ENCODE data around the gene GPD1L.
"Not testable (repeated sequence)": the region's sequence is repeated elsewhere in the genome, so short reads cannot be mapped to it uniquely, and the experiment has no call there.

Gene GPD1L

GRCh38 chr3:32106132-32106928 is at the start of gene GPD1L:
TSS of gene GPD1L (plus strand) at chr3:32106620. CDS start at chr3:32106712, 92 bp downstream.
- DNase-seq (ENCODE audit: low spot score): peak; percentile 91

- DNase-seq (ENCODE audit: low spot score): not testable (repeated sequence)
Measured at GRCh38 chr3:32058465-32058864, 48.0 kb upstream of the GPD1L start.

DNA sequence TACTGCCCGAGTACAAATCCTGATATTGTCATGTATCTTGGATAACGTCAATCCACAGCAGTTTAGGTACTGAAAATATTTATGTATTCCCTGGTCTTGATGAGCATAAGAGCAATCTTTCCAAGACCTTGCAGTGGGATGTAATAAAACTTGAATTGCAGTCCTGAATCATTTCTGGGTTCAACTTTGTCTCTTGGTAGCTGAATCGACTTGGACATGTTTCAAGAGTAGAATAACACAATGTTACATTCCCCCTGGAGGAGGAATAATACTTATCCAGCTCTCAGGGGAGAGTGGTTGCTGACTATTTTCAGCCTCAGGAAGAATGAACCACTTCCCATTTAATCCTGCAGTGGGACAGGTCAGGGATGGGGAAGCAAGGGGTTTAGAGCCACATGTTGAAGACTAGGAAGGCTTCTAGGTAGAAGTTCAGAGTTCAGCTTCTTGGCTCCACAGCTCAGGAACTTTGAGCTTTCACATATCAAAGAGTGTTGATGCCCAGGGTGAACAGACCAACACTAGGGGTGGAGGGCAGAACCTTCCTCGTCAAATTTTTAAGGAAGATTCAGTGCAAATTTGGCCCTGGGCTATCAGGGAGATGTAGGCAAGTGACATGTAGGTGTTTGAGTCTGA is 43.4 kb upstream of the GPD1L start:
- no peak for DNase-seq (ENCODE audit: low spot score)

DNA sequence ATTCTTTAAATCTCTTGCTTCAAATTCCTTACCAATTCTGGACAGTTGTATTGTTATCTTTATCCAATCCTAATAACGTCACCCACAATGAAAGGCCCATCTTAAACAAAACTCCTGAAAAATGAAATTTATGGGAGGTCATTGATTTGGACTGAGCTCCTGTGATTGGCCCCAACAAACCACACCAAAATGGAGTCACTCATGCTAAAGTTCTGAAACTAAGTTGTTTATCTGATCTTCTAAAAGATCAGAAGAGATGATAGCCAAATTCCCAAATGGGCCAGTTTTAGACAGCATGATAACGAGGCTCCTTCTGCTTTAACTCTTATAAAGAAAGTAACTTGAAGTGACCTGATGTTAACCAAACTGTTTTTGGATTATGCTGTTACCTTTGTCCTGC is 39.7 kb upstream of the GPD1L start:
- DNase-seq (ENCODE audit: low spot score): no peak

- DNase-seq (ENCODE audit: low spot score): not testable (repeated sequence)
Measured at GRCh38 chr3:32074194-32074593, 32.2 kb upstream of the GPD1L start.

DNA sequence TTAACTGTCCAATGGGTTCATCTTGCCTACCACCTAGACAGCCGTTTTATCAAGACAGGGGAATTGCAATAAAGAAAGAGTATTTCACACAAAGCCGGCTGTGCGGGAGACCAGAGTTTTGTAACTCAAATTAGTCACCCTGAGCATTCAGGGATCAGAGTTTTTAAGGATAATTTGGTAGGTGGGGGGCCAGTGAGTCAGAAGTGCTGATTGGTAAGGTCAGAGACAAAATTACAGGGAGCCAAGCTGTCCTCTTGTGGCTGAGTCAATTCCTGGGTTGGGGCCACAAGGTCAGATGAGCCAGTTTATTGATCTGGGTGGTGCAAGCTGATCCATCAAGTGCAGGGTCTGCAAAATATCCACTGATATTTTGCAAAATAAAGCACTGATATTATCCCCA is 29.9 kb upstream of the GPD1L start:
- no peak for DNase-seq (ENCODE audit: low spot score)

- no peak for DNase-seq (ENCODE audit: low spot score)
Measured at GRCh38 chr3:32077260-32078084, 28.9 kb upstream of the GPD1L start.

DNA sequence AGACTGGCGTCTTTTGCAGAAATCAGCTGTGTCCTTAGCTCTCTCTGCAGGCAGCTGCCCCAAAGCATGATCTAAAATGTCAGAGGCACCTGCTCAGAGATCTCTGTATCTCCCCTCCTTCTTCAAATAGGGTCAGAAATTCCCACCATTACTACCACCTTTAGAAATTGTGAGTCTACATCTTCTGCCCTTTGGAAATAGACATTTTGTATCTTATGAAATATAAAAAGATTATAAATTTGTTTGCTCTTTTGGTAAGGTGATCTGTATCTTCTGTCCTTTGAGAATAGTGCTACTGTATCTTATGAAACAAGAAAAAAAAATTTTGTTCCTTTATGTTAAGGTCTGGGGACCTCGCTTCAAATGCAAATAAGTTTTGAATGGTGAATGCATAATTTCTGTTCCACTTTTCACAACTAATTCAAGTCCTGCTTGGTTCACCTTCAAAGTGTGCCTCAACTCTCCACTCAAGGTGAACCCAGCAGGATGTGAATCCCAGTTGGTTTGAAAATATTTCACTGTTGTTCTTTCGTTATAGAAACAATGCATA is 28.3 kb upstream of the GPD1L start:
- DNase-seq (ENCODE audit: low spot score): no peak

- DNase-seq (ENCODE audit: low spot score): no peak
Measured at GRCh38 chr3:32078864-32079263, 27.6 kb upstream of the GPD1L start.

- no peak for DNase-seq (ENCODE audit: low spot score)
Measured at GRCh38 chr3:32082721-32083120, 23.7 kb upstream of the GPD1L start.

DNA sequence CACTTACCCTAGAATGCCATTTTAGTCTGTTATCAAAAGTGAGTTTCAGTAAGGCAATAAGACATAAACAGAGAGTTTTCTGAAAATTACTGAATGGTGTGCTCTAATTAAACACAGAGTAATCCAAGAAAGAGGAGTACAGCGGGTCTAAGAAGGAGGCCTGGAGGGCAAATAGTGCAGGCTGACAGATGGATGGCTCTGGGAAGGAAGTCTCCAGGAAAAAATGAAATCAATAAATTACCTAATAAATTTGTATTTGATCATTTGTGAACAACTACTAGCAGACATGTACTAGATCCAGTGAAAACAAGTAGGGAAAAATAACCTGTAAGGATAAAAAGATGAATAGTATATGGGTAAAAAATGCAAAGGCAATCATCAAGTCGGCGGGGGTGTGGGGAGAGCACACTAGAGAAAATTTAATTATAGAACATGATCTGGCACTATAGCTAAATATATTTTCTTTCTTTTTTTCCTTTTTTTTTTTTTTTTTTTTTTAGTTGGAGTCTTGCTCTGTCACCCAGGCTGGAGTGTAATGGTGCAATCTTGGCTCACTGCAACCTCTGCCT is 22.6 kb upstream of the GPD1L start:
- no peak for DNase-seq (ENCODE audit: low spot score)

- DNase-seq (ENCODE audit: low spot score): no peak
Measured at GRCh38 chr3:32084870-32085269, 21.6 kb upstream of the GPD1L start.

DNA sequence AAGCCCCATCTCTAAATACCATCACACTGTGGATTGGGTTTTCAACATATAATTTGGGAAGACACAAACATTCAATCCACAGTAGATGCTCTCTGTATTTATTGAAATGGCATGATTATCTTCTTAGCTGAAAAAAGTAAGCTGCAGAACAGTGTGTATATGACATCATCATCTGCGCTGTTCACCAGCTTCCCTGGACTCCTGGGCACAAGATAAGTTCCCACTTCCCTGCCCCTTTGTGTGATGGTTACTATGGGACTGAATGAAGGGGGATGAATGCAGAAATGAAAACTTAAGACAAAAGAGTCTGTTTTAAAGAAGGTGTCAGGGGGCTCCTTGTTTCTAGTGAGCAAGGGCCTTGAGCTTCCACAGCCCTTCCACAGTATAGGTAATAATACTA is 20.0 kb upstream of the GPD1L start:
- no peak for DNase-seq (ENCODE audit: low spot score)

GRCh38 chr3:32089476-32089875 is 16.9 kb upstream of the GPD1L start:
- DNase-seq (ENCODE audit: low spot score): no peak

DNA sequence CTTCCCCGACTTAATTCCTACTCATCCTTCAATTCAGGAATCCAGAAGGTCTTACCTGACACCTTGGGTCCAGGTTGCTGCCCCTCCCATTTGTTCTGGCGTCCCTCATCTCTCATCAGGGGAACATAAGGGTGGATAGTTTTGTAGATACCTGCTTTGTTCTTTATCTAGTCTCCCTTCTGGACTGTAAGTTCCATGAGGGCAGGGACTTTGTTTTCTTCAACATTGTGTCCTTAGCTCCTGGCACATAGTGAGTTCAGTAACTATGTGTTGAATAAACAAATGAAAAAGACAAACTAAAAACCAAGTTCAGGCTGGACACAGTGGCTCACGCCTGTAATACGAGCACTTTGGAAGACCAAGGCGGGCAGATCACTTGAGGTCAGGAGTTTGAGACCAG is 13.2 kb upstream of the GPD1L start:
- DNase-seq (ENCODE audit: low spot score): no peak

DNA sequence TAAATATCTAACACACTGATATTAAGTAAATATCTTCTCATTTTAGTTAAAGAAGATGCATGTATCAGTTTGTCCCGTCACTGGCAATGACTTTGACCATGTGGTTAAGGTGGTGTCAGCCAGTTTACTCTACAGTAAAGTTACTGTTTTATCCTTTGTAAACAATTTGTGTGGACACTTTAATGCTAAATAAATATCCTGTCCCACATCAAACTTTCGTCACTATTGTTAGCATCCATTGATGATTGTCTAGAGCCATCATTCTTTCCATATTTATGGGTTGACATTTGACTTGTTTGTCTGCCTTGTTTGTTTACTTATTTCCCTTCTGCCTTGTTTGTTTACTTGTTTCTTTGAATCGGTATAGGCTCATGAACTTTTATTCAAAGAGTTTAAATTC is 11.0 kb upstream of the GPD1L start:
- no peak for DNase-seq (ENCODE audit: low spot score)

GRCh38 chr3:32097768-32098167 is 8.7 kb upstream of the GPD1L start:
- DNase-seq (ENCODE audit: low spot score): no peak

GRCh38 chr3:32098528-32098927 is 7.9 kb upstream of the GPD1L start:
- no peak for DNase-seq (ENCODE audit: low spot score)

- no peak for DNase-seq (ENCODE audit: low spot score)
Measured at GRCh38 chr3:32100465-32100864, 6.0 kb upstream of the GPD1L start.

DNA sequence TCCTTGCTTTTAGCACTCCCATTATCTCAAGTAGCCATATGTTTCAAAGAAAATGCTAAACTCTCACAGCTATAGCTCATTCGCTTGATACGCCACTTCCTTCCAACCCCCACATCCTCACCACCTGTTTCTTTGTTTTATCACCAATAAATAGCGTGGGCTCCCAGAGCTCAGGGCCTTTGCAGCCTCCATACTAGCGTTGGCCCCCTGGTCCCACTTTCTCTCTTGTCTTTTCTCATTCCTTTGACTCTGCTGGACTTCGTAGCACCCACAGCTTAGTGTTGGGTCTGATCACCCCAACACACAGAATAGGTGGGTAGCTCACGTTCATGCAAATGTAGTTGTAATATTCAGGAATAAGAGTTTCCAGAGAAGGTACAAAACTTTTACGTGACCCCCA is 4.1 kb upstream of the GPD1L start:
- no peak for DNase-seq (ENCODE audit: low spot score)

- DNase-seq (ENCODE audit: low spot score): no peak
Measured at GRCh38 chr3:32104492-32104891, 1.9 kb upstream of the GPD1L start.
